Prostate gland (tissue), 2 donors: ENCODE results near the gene MAGI2.

Experiments used
- POLR2A ChIP-seq: fragments of 450-650 bp; IDR thresholded peaks from one replicate; pipeline ENCODE4 v1.6.1; 2016; ENCODE audit warnings: antibody characterized with exemption, mild to moderate bottlenecking
- TF ChIP-seq, protein P1 (sequence below), 4 experiments: fragments of 200-600 bp in 2 of 4; fragments of 450-650 bp in 2 of 4; sonication (generic) in 2 of 4; IDR thresholded peaks; 1 replicate in 3 of 4; 2 replicates in 1 of 4; pipeline ENCODE4 v1.5.1; 2016 to 2019; ENCODE audit warnings: antibody characterized with exemption in 4 of 4, mild to moderate bottlenecking in 2 of 4, moderate library complexity in 2 of 4

DNA sequence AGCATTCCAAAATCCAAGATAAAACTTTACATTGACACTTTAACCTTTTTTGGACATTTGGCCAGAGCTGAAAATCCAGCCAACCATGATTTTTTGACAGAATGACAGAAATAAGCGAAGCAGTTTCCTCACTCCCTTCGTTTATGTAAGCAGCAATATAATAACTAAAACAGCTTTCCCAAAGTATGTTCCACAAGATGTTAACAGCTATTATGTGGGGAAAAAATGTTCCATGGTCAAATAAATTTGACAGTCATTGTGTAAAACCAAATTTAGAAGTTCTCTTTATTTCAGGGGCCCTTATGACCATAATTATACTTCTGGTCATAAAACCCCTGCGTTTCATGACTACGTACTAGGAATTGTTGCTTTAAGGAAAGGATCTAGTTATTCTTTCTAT, 416.5 kb downstream of the MAGI2 start:
- TF ChIP-seq POLR2A, result no peak
- TF ChIP-seq, protein P1, sequence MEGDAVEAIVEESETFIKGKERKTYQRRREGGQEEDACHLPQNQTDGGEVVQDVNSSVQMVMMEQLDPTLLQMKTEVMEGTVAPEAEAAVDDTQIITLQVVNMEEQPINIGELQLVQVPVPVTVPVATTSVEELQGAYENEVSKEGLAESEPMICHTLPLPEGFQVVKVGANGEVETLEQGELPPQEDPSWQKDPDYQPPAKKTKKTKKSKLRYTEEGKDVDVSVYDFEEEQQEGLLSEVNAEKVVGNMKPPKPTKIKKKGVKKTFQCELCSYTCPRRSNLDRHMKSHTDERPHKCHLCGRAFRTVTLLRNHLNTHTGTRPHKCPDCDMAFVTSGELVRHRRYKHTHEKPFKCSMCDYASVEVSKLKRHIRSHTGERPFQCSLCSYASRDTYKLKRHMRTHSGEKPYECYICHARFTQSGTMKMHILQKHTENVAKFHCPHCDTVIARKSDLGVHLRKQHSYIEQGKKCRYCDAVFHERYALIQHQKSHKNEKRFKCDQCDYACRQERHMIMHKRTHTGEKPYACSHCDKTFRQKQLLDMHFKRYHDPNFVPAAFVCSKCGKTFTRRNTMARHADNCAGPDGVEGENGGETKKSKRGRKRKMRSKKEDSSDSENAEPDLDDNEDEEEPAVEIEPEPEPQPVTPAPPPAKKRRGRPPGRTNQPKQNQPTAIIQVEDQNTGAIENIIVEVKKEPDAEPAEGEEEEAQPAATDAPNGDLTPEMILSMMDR (IDR thresholded peaks at IDR 0.05), result no peak
